HEK293 (cell line): ENCODE results near the gene SLC7A6.

Experiments used
- GLI4 ChIP-seq: fragments of 450-650 bp; formaldehyde crosslinking; IDR thresholded peaks from 2 replicates; pipeline ENCODE4 v1.5.1; 2016; ENCODE audit warnings: missing biosample characterization, missing genetic modification characterization
- SP3 ChIP-seq: fragments of 450-650 bp; formaldehyde crosslinking; IDR thresholded peaks from 2 replicates; pipeline ENCODE4 v1.5.1; 2016; ENCODE audit warnings: missing biosample characterization, missing genetic modification characterization
- ZNF202 ChIP-seq: fragments of 450-650 bp; formaldehyde crosslinking; IDR thresholded peaks from 2 replicates; pipeline ENCODE4 v1.5.1; 2016; ENCODE audit warnings: missing biosample characterization, missing genetic modification characterization, borderline replicate concordance
- ZNF416 ChIP-seq: fragments of 450-650 bp; formaldehyde crosslinking; IDR thresholded peaks from 2 replicates; pipeline ENCODE4 v1.5.1; 2016; ENCODE audit warnings: missing biosample characterization, missing genetic modification characterization
- ZNF423 ChIP-seq: fragments of 450-650 bp; formaldehyde crosslinking; IDR thresholded peaks from 2 replicates; pipeline ENCODE4 v1.5.1; 2016; ENCODE audit warnings: missing biosample characterization, missing genetic modification characterization
- ZNF433 ChIP-seq: fragments of 450-650 bp; formaldehyde crosslinking; IDR thresholded peaks from 2 replicates; pipeline ENCODE4 v1.5.1; 2016; ENCODE audit warnings: missing biosample characterization, missing genetic modification characterization, low read depth
- ZNF785 ChIP-seq: fragments of 450-650 bp; formaldehyde crosslinking; IDR thresholded peaks from 2 replicates; pipeline ENCODE4 v1.5.1; 2016; ENCODE audit warnings: missing biosample characterization, missing genetic modification characterization
- TF ChIP-seq, protein P1 (sequence below): fragments of 450-650 bp; formaldehyde crosslinking; IDR thresholded peaks from 2 replicates; pipeline ENCODE4 v1.5.1; 2016; ENCODE audit warnings: missing biosample characterization, missing genetic modification characterization, borderline replicate concordance
- TF ChIP-seq, protein P2 (sequence below): fragments of 450-650 bp; formaldehyde crosslinking; IDR thresholded peaks from 2 replicates; pipeline ENCODE4 v1.5.1; 2017; ENCODE audit warnings: missing biosample characterization, mild to moderate bottlenecking, missing genetic modification characterization, moderate library complexity
- TF ChIP-seq, protein P3 (sequence below): fragments of 450-650 bp; formaldehyde crosslinking; IDR thresholded peaks from 2 replicates; pipeline ENCODE4 v1.5.1; 2016; ENCODE audit warnings: missing biosample characterization, missing genetic modification characterization
- TF ChIP-seq, protein P4 (sequence below): fragments of 450-650 bp; formaldehyde crosslinking; IDR thresholded peaks from 2 replicates; pipeline ENCODE4 v1.5.1; 2016; ENCODE audit warnings: missing biosample characterization, missing genetic modification characterization
- TF ChIP-seq, protein P5 (sequence below): fragments of 450-650 bp; formaldehyde crosslinking; IDR thresholded peaks from 2 replicates; pipeline ENCODE4 v1.5.1; 2017; ENCODE audit warnings: missing biosample characterization, missing genetic modification characterization
- TF ChIP-seq, protein P6 (sequence below): fragments of 450-650 bp; formaldehyde crosslinking; IDR thresholded peaks from 2 replicates; pipeline ENCODE4; 2016; ENCODE audit warnings: missing biosample characterization, missing genetic modification characterization
- TF ChIP-seq, protein P7 (sequence below): fragments of 450-650 bp; formaldehyde crosslinking; conservative IDR thresholded peaks from 2 replicates; pipeline ENCODE4 v1.5.1; 2016; ENCODE audit warnings: low read depth, missing biosample characterization, missing genetic modification characterization
- TF ChIP-seq, protein P8 (sequence below): fragments of 450-650 bp; formaldehyde crosslinking; IDR thresholded peaks from 2 replicates; pipeline ENCODE4 v1.5.1; 2016; ENCODE audit warnings: missing biosample characterization, missing genetic modification characterization, borderline replicate concordance

The SLC7A6 gene

DNA sequence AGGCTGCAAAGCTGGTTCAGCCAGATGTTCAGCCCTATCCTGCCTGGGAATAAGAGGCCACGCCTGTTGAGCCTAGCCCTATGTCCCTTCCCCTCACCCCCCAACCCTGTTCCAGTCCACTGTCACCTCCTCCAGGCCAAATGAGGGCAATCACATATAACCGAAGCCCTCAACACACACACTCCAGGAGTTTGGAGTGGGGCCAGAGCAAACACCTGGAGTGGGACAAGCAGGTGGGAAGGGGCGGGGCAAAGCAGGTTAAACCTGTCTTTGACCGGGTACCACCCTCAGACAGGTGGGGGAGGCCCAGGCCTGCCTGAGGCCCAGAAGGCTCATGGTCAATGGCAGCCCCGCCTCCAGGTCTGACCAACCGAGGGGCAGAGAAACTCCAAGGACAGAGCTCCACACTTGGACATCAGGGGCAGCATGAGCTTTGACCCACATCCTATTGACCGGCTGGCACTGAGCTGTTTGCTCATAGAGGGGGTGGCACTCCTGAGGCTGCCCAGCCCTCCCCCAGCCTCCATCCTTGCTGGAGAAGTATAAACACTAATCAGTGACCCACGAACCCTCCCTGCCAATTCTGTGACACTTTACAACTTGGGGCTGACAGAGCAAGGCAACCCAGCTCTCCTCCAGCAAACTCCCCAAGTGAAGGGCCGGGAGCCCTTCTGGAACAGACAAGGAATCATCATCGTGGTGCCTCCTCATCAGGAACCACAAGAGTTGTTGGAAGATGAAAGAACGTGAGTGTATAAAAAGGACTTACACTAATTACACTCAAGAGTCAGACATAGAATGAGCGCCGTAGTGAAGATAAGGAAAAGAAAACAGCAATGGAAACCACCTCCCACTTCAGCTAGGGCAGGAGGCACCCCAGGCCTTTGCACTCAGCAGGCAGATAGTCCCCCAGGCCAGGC is 29.9 kb upstream of the SLC7A6 start (continued):
- TF ChIP-seq, protein P1, sequence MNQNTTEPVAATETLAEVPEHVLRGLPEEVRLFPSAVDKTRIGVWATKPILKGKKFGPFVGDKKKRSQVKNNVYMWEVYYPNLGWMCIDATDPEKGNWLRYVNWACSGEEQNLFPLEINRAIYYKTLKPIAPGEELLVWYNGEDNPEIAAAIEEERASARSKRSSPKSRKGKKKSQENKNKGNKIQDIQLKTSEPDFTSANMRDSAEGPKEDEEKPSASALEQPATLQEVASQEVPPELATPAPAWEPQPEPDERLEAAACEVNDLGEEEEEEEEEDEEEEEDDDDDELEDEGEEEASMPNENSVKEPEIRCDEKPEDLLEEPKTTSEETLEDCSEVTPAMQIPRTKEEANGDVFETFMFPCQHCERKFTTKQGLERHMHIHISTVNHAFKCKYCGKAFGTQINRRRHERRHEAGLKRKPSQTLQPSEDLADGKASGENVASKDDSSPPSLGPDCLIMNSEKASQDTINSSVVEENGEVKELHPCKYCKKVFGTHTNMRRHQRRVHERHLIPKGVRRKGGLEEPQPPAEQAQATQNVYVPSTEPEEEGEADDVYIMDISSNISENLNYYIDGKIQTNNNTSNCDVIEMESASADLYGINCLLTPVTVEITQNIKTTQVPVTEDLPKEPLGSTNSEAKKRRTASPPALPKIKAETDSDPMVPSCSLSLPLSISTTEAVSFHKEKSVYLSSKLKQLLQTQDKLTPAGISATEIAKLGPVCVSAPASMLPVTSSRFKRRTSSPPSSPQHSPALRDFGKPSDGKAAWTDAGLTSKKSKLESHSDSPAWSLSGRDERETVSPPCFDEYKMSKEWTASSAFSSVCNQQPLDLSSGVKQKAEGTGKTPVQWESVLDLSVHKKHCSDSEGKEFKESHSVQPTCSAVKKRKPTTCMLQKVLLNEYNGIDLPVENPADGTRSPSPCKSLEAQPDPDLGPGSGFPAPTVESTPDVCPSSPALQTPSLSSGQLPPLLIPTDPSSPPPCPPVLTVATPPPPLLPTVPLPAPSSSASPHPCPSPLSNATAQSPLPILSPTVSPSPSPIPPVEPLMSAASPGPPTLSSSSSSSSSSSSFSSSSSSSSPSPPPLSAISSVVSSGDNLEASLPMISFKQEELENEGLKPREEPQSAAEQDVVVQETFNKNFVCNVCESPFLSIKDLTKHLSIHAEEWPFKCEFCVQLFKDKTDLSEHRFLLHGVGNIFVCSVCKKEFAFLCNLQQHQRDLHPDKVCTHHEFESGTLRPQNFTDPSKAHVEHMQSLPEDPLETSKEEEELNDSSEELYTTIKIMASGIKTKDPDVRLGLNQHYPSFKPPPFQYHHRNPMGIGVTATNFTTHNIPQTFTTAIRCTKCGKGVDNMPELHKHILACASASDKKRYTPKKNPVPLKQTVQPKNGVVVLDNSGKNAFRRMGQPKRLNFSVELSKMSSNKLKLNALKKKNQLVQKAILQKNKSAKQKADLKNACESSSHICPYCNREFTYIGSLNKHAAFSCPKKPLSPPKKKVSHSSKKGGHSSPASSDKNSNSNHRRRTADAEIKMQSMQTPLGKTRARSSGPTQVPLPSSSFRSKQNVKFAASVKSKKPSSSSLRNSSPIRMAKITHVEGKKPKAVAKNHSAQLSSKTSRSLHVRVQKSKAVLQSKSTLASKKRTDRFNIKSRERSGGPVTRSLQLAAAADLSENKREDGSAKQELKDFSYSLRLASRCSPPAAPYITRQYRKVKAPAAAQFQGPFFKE = no peak
- no peak for TF ChIP-seq ZNF423
- TF ChIP-seq ZNF202 (tag by site-specific recombination) = no peak
- no peak for TF ChIP-seq ZNF785
- TF ChIP-seq ZNF433 = no peak
- TF ChIP-seq, protein P2, sequence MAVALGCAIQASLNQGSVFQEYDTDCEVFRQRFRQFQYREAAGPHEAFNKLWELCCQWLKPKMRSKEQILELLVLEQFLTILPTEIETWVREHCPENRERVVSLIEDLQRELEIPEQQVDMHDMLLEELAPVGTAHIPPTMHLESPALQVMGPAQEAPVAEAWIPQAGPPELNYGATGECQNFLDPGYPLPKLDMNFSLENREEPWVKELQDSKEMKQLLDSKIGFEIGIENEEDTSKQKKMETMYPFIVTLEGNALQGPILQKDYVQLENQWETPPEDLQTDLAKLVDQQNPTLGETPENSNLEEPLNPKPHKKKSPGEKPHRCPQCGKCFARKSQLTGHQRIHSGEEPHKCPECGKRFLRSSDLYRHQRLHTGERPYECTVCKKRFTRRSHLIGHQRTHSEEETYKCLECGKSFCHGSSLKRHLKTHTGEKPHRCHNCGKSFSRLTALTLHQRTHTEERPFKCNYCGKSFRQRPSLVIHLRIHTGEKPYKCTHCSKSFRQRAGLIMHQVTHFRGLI (tag by site-specific recombination) = no peak
- TF ChIP-seq, protein P3, sequence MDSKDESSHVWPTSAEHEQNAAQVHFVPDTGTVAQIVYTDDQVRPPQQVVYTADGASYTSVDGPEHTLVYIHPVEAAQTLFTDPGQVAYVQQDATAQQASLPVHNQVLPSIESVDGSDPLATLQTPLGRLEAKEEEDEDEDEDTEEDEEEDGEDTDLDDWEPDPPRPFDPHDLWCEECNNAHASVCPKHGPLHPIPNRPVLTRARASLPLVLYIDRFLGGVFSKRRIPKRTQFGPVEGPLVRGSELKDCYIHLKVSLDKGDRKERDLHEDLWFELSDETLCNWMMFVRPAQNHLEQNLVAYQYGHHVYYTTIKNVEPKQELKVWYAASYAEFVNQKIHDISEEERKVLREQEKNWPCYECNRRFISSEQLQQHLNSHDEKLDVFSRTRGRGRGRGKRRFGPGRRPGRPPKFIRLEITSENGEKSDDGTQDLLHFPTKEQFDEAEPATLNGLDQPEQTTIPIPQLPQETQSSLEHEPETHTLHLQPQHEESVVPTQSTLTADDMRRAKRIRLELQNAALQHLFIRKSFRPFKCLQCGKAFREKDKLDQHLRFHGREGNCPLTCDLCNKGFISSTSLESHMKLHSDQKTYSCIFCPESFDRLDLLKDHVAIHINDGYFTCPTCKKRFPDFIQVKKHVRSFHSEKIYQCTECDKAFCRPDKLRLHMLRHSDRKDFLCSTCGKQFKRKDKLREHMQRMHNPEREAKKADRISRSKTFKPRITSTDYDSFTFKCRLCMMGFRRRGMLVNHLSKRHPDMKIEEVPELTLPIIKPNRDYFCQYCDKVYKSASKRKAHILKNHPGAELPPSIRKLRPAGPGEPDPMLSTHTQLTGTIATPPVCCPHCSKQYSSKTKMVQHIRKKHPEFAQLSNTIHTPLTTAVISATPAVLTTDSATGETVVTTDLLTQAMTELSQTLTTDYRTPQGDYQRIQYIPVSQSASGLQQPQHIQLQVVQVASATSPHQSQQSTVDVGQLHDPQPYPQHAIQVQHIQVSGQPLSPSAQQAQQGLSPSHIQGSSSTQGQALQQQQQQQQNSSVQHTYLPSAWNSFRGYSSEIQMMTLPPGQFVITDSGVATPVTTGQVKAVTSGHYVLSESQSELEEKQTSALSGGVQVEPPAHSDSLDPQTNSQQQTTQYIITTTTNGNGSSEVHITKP (tag by site-specific recombination) = no peak
- TF ChIP-seq, protein P4, sequence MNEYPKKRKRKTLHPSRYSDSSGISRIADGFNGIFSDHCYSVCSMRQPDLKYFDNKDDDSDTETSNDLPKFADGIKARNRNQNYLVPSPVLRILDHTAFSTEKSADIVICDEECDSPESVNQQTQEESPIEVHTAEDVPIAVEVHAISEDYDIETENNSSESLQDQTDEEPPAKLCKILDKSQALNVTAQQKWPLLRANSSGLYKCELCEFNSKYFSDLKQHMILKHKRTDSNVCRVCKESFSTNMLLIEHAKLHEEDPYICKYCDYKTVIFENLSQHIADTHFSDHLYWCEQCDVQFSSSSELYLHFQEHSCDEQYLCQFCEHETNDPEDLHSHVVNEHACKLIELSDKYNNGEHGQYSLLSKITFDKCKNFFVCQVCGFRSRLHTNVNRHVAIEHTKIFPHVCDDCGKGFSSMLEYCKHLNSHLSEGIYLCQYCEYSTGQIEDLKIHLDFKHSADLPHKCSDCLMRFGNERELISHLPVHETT (tag by site-specific recombination) = no peak
- TF ChIP-seq, protein P5, sequence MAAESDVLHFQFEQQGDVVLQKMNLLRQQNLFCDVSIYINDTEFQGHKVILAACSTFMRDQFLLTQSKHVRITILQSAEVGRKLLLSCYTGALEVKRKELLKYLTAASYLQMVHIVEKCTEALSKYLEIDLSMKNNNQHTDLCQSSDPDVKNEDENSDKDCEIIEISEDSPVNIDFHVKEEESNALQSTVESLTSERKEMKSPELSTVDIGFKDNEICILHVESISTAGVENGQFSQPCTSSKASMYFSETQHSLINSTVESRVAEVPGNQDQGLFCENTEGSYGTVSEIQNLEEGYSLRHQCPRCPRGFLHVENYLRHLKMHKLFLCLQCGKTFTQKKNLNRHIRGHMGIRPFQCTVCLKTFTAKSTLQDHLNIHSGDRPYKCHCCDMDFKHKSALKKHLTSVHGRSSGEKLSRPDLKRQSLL = no peak
- no peak for TF ChIP-seq GLI4 (tag by site-specific recombination)
- TF ChIP-seq, protein P6, sequence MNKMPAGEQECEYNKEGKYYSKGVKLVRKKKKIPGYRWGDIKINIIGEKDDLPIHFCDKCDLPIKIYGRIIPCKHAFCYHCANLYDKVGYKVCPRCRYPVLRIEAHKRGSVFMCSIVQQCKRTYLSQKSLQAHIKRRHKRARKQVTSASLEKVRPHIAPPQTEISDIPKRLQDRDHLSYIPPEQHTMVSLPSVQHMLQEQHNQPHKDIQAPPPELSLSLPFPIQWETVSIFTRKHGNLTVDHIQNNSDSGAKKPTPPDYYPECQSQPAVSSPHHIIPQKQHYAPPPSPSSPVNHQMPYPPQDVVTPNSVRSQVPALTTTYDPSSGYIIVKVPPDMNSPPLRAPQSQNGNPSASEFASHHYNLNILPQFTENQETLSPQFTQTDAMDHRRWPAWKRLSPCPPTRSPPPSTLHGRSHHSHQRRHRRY = no peak
- TF ChIP-seq, protein P7, sequence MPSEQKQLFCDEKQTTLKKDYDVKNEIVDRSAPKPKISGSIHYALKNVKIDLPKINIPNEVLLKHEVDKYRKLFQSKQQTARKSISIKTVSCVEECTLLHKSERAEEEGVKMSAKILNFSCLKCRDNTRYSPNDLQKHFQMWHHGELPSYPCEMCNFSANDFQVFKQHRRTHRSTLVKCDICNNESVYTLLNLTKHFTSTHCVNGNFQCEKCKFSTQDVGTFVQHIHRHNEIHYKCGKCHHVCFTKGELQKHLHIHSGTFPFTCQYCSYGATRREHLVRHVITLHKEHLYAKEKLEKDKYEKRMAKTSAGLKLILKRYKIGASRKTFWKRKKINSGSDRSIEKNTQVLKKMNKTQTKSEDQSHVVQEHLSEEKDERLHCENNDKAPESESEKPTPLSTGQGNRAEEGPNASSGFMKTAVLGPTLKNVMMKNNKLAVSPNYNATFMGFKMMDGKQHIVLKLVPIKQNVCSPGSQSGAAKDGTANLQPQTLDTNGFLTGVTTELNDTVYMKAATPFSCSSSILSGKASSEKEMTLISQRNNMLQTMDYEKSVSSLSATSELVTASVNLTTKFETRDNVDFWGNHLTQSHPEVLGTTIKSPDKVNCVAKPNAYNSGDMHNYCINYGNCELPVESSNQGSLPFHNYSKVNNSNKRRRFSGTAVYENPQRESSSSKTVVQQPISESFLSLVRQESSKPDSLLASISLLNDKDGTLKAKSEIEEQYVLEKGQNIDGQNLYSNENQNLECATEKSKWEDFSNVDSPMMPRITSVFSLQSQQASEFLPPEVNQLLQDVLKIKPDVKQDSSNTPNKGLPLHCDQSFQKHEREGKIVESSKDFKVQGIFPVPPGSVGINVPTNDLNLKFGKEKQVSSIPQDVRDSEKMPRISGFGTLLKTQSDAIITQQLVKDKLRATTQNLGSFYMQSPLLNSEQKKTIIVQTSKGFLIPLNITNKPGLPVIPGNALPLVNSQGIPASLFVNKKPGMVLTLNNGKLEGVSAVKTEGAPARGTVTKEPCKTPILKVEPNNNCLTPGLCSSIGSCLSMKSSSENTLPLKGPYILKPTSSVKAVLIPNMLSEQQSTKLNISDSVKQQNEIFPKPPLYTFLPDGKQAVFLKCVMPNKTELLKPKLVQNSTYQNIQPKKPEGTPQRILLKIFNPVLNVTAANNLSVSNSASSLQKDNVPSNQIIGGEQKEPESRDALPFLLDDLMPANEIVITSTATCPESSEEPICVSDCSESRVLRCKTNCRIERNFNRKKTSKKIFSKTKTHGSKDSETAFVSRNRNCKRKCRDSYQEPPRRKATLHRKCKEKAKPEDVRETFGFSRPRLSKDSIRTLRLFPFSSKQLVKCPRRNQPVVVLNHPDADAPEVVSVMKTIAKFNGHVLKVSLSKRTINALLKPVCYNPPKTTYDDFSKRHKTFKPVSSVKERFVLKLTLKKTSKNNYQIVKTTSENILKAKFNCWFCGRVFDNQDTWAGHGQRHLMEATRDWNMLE (tag by site-specific recombination) = no peak
- peak; percentile 56 for TF ChIP-seq SP3 (tag by site-specific recombination)
- TF ChIP-seq, protein P8, sequence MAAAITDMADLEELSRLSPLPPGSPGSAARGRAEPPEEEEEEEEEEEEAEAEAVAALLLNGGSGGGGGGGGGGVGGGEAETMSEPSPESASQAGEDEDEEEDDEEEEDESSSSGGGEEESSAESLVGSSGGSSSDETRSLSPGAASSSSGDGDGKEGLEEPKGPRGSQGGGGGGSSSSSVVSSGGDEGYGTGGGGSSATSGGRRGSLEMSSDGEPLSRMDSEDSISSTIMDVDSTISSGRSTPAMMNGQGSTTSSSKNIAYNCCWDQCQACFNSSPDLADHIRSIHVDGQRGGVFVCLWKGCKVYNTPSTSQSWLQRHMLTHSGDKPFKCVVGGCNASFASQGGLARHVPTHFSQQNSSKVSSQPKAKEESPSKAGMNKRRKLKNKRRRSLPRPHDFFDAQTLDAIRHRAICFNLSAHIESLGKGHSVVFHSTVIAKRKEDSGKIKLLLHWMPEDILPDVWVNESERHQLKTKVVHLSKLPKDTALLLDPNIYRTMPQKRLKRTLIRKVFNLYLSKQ (tag by site-specific recombination) = no peak
- TF ChIP-seq ZNF416 (tag by site-specific recombination) = no peak
